Measurements from ENCODE around the gene RALGPS1. TPM values are rescaled to one million over a fixed set of nuclear protein-coding genes. Genes with fewer than 3 reads are reported as not detected.

The RALGPS1 gene
- total and polyA plus RNA-seq, 7 donors, result 6.6 to 18.6 (median 11.4) TPM

DNA sequence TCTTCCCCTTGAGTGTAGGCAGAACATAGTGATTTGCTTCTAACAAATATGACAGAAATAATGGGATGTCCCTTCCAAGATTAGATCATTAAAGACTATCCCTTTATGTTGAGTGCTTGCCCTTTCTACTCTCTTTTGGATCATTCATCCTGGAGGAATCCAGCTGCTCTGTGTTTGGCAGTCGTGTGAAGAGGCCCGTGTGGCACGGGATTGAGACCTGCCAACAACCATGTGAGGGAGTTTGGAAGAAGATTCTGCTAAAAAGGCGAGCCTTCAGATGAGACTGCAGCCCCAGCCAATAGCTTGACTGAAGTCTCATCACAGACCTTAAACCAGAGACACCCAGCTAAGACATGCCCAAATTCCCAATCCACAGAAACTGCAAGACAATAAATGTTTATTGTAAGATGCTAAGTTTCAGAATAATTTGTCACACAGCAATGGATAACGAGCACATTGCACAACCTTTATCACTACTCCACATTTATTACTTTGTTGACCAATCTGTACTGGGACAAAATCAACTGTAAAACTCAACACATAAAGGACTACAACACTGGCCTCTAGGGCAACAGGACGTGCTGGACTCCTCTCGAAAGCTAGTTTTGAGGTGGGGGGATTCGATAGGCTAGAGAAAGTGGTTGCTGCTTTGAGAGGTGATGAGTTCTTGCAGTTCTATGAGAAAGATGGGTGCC is 165.0 kb downstream of the RALGPS1 start:
- 87 to 91% methylated on average over 8 of the region's 8 CpGs for WGBS, 2 donors
- Histone ChIP-seq H3K36me3 (no peaks in the 10 kb centered on the region), H3K27me3 (no peaks in the 10 kb centered on the region), H3K4me1 (peaks cover 0 to 19% (median 15%) of the 10 kb centered on the region in 4 donors), H3K4me3 (no peak overlapping the region), H3K27ac (no peak overlapping the region), H3K9me3 (no peaks in the 10 kb centered on the region)
- peak; percentile 15 for DNase-seq
- TF ChIP-seq POLR2AphosphoS5 (IDR thresholded peaks at IDR 0.05), result no peak
- TF ChIP-seq EP300 (IDR thresholded peaks at IDR 0.05), result no peak
- TF ChIP-seq, protein P1, sequence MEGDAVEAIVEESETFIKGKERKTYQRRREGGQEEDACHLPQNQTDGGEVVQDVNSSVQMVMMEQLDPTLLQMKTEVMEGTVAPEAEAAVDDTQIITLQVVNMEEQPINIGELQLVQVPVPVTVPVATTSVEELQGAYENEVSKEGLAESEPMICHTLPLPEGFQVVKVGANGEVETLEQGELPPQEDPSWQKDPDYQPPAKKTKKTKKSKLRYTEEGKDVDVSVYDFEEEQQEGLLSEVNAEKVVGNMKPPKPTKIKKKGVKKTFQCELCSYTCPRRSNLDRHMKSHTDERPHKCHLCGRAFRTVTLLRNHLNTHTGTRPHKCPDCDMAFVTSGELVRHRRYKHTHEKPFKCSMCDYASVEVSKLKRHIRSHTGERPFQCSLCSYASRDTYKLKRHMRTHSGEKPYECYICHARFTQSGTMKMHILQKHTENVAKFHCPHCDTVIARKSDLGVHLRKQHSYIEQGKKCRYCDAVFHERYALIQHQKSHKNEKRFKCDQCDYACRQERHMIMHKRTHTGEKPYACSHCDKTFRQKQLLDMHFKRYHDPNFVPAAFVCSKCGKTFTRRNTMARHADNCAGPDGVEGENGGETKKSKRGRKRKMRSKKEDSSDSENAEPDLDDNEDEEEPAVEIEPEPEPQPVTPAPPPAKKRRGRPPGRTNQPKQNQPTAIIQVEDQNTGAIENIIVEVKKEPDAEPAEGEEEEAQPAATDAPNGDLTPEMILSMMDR (IDR thresholded peaks at IDR 0.05), result no peak
- no peak for TF ChIP-seq POLR2A (IDR thresholded peaks at IDR 0.05)
- intact Hi-C loops (cut with DNase I), result no loop called here

DNA sequence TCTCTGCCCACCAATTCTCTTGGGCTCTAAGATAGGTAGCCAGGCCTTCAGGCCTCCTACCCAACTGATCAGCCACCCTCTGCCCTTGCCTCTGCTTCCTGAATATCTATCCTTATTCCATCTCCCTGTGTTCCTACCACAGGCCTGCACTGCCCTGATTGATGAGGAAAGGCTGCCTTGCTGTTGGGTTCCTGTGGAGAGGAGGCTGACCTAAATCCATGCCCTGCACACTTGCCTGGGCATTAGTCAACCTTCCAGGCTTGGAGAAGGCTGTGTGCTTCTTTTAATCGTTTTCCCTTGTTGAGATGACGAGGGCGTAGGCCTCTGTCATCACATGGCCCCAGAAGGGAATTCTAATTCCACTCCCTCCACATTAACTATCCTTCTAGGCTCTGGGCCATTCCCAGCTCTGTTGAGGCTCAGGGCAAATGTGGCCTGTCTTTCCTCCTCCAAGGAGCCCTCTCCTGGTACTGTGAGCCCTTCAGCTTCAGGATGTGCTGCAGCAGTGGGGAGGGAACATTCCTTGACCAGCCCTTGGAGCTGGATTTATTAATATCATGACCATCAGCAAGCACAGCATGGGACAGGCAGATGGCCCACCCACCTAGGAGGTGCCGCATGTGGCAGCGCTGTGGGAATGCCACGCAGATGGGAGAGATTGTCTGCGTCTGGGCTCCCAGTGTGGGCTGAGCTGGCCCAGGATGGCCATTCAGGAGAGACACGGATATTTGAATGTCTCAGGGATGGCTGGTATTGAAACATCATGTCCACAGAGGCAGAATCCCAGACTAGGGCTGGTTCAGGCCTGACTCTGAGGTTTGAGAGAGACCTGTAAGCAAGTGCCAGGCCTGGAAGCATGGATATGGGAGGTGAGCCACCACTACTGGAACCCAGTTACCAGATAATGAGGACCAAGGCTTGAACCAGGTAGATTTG is 166.9 kb downstream of the RALGPS1 start:
- H3K27ac ChIP-seq, result no peak overlapping the region
- H3K4me1 ChIP-seq, result peaks cover 0 to 2% (median 0%) of the 10 kb centered on the region in 4 donors
- no peaks in the 10 kb centered on the region for H3K9me3 ChIP-seq
- no peak overlapping the region for H3K4me3 ChIP-seq
- TF ChIP-seq, protein P1 (IDR thresholded peaks at IDR 0.05), result no peak
- TF ChIP-seq EP300 (IDR thresholded peaks at IDR 0.05) (no peak), POLR2AphosphoS5 (IDR thresholded peaks at IDR 0.05) (no peak), POLR2A (IDR thresholded peaks at IDR 0.05) (no peak)
- H3K36me3 ChIP-seq, result no peaks in the 10 kb centered on the region
- DNase-seq, result peak; percentile 49
- intact Hi-C loops (cut with DNase I), result no loop called here
- WGBS, 2 donors, result 93 to 96% methylated on average over 8 of the region's 8 CpGs
- no peaks in the 10 kb centered on the region for H3K27me3 ChIP-seq

DNA sequence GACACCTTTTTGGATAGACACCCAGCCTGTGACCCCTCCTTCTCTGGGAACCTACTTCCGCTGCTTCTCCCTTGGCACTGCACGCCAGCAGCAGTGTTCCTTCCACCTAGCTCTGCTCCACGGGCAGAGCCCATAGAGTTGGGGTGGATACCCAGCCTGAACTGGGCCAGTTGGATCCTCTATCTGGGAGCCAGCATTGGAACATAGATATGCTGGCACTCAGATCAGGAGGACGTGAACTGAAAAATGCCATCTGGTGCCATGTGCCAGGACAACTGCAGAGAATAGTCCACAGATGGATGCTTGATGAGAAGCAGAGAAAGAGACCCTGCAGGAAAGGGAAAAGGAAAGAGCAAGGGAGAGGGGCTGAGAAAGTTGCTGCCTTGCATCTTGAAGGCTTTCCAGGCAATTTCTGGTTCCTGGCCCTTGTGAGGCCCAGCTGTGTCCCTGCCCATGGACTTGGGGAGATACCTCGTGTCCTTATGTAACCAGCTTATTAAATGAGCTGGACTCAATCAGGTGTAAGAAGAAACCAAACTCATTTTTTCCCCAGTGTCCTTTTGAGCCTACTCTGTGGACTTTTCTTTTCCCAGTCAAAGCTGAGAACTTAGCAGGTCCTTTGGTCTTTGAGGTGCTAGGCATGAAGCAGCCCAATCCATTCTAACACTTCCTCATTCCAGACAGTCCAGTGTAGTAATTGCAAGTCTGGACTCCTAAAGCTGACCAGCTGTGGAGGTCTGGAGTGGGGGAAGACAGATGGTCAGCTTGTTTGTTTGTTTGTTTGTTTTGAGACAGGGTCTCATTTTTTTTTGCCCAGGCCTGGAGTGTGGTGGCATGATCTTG is 168.8 kb downstream of the RALGPS1 start:
- H3K4me3 ChIP-seq, result no peak overlapping the region
- no peaks in the 10 kb centered on the region for H3K4me1 ChIP-seq
- intact Hi-C loops (cut with DNase I), result no loop called here
- no peaks in the 10 kb centered on the region for H3K27me3 ChIP-seq
- H3K27ac ChIP-seq, result no peak overlapping the region
- WGBS, 2 donors, result 90 to 94% methylated on average over 5 of the region's 5 CpGs
- H3K36me3 ChIP-seq, result peaks cover 0 to 16% (median 5%) of the 10 kb centered on the region in 4 donors
- no peaks in the 10 kb centered on the region for H3K9me3 ChIP-seq
- DNase-seq, result peak; percentile 48
- TF ChIP-seq POLR2AphosphoS5 (IDR thresholded peaks at IDR 0.05) (no peak), POLR2A (IDR thresholded peaks at IDR 0.05) (no peak), EP300 (IDR thresholded peaks at IDR 0.05) (no peak)
- TF ChIP-seq, protein P1 (IDR thresholded peaks at IDR 0.05), result no peak

All from sigmoid colon (tissue), 7 donors.